Measurements from ENCODE around the gene LPIN2. TPM values are rescaled to one million over a fixed set of nuclear protein-coding genes. Genes with fewer than 3 reads are reported as not detected.

Gene LPIN2
- total RNA-seq (100 to 1,000 TPM in 1 of 5 experiments, 10 to 100 TPM in 4; 58.8 to 133 (median 73.6) TPM), polyA plus RNA-seq (10 to 100 TPM; 63.7 to 73.1 TPM), total RNA-seq (302 reads per million, percentile 96 among the genes with 10 or more reads in this experiment)

- DNase-seq, result peak; percentile 96 to 98 (median 98)
- H3K36me3 Mint-ChIP-seq, result peaks cover 4 to 29% (median 12%) of the 10 kb centered on the region in 5 donors
- peak within 1 kb of the TSS; percentile 93 to 99 (median 95) for H3K4me3 Mint-ChIP-seq
- peaks cover 56 to 79% (median 74%) of the 10 kb centered on the region in 7 donors for H3K4me1 Mint-ChIP-seq
- Histone ChIP-seq H3K36me3 (ENCODE audit: control insufficient read depth in 2 of 3, insufficient read depth in 3 of 3, low read length in 3 of 3) (peaks cover 0 to 5% (median 0%) of the 10 kb centered on the region in 3 experiments), H3K27ac (ENCODE audit: low read depth, low read length) (peak within 1 kb of the TSS; percentile 84), H3K4me3 (ENCODE audit: low read length) (peak within 1 kb of the TSS; percentile 61), H3K27me3 (ENCODE audit: control insufficient read depth in 2 of 2, insufficient read depth in 2 of 2, low read length in 2 of 2) (no peaks in the 10 kb centered on the region), H3K4me1 (ENCODE audit: control insufficient read depth in 2 of 2, insufficient read depth in 2 of 2, low read length in 2 of 2) (peaks cover 8 to 61% of the 10 kb centered on the region in 2 donors), H3K9me3 (ENCODE audit: control insufficient read depth in 2 of 3, low read length in 3 of 3) (no peaks in the 10 kb centered on the region)
- peaks cover 0 to 4% (median 0%) of the 10 kb centered on the region in 11 donors for H3K9me3 Mint-ChIP-seq
- ATAC-seq, result peak; percentile 92
- H3K27ac Mint-ChIP-seq, result peak within 1 kb of the TSS; percentile 91 to 98 (median 95)
- intact Hi-C loops (cut with micrococcal nuclease), result loop anchor here (1.0 to 5.0 kb wide), 15 partner anchors 18 to 581 kb away; partner anchors contain the start of genes MYL12A (in 1 of the 2), MYL12B (in 1 of the 2) and SMCHD1 (in 1 of the 2)
- ChIA-PET CTCF (no interaction called here), POLR2A (interaction anchor here (0.6 to 4.5 kb wide), 7 partner anchors 8 to 75 kb away, joined by 3 to 73 read pairs (median 3); no protein-coding TSS in a partner anchor)
- no peaks in the 10 kb centered on the region for H3K27me3 Mint-ChIP-seq
Measured at GRCh38 chr18:3013024-3013804, at the start of gene LPIN2. TSS of gene LPIN2 (minus strand) at chr18:3013144. CDS start at chr18:2960840, 52,304 bp downstream.

- H3K27ac ChIP-seq (ENCODE audit: low read depth, low read length), result peak overlapping the region; percentile 96
- Mint-ChIP-seq H3K4me3 (peak overlapping the region; percentile 56 to 83 (median 80)), H3K27me3 (no peaks in the 10 kb centered on the region), H3K27ac (peak overlapping the region; percentile 91 to 99 (median 96)), H3K36me3 (peaks cover 0 to 13% (median 4%) of the 10 kb centered on the region in 5 donors), H3K4me1 (peaks cover 41 to 74% (median 70%) of the 10 kb centered on the region in 7 donors), H3K9me3 (no peaks in the 10 kb centered on the region)
- H3K27me3 ChIP-seq (ENCODE audit: control insufficient read depth in 2 of 2, insufficient read depth in 2 of 2, low read length in 2 of 2), result no peaks in the 10 kb centered on the region
- intact Hi-C loops (cut with micrococcal nuclease), result loop anchor here (1.0 to 5.0 kb wide), 12 partner anchors 36 to 531 kb away; partner anchors contain the start of genes LPIN2 (in 2 of the 2), MYL12A (in 1 of the 2) and MYL12B (in 1 of the 2)
- ATAC-seq, result peak; percentile 59
- POLR2A ChIA-PET, result interaction anchor here (0.5 to 8.2 kb wide), 36 partner anchors 8 to 425 kb away, joined by 3 to 176 read pairs (median 7); partner anchors contain the start of genes EMILIN2, LPIN2, MYL12A and MYL12B
- DNase-seq, result peak in 8 of 9 donors; percentile 24 to 56 (median 34)
- H3K4me1 ChIP-seq (ENCODE audit: control insufficient read depth in 2 of 2, insufficient read depth in 2 of 2, low read length in 2 of 2), result peaks cover 68 to 73% of the 10 kb centered on the region in 2 donors
- peak overlapping the region; percentile 55 for H3K4me3 ChIP-seq (ENCODE audit: low read length)
- H3K9me3 ChIP-seq (ENCODE audit: control insufficient read depth in 2 of 3, low read length in 3 of 3), result no peaks in the 10 kb centered on the region
- H3K36me3 ChIP-seq (ENCODE audit: control insufficient read depth in 2 of 3, insufficient read depth in 3 of 3, low read length in 3 of 3), result no peaks in the 10 kb centered on the region
- CTCF ChIA-PET, result interaction anchor here (0.6 to 10.1 kb wide), 31 partner anchors 10 to 189 kb away, joined by 3 to 226 read pairs (median 5); partner anchors contain the start of gene MYL12A
Measured at GRCh38 chr18:3061581-3062312, 48.8 kb upstream of the LPIN2 start.

DNA sequence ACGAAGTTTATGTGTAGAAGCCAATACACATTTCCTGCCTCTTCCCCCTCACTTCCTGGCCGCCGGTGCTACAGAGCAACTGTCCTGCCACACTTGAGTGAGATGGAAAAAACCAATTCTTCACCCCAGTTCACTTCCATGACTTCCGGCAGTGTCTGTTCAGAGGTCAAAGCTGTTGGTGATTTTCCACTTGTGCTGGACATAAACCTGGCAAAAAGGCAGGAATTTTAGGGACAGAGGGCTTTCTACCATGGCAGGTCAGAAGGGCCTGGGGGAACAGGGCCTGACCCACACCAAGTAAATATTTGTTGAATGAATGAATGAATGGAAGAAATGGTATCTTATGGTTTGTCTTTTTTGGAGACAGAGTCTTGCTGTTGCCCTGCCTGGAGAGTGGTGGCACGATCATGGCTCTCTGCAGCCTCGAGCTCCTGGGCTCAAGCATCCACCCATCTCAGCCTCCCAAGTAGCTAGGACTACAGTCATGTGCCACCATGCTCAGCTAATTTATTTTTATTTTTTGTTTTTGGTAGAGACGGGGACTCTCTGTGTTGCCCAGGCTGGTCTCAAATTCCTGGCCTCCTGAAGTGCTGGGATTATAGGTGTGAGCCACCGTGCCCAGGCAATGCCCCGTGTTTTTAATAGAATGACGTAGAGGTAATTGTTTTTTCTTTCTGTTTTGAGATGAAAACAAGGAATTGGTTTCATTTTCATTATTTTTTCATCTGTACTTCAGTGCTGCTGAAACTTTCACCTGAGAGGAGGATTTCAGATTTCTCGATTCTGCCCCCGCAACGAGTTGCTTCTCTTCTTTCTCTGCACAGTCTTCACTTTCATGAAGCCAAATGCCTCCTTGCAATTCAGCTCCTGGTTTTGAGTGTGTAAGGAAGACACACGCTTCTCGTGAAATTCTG lies 48.0 kb upstream of the LPIN2 start:
- Mint-ChIP-seq H3K4me3 (peak overlapping the region; percentile 56 to 83 (median 80)), H3K36me3 (peaks cover 0 to 11% (median 0%) of the 10 kb centered on the region in 5 donors), H3K27ac (peak overlapping the region; percentile 91 to 99 (median 96)), H3K4me1 (peaks cover 46 to 76% (median 71%) of the 10 kb centered on the region in 7 donors), H3K9me3 (no peaks in the 10 kb centered on the region), H3K27me3 (no peaks in the 10 kb centered on the region)
- ChIA-PET CTCF (interaction anchor here (1.0 to 10.1 kb wide), 15 partner anchors 12 to 186 kb away, joined by 3 to 226 read pairs (median 7); partner anchors contain the start of gene MYL12A), POLR2A (interaction anchor here (0.6 to 8.2 kb wide), 32 partner anchors 9 to 424 kb away, joined by 3 to 176 read pairs (median 8); partner anchors contain the start of genes LPIN2, MYL12A, MYL12B and SMCHD1)
- ATAC-seq, result peak; percentile 66
- H3K36me3 ChIP-seq (ENCODE audit: control insufficient read depth in 2 of 3, insufficient read depth in 3 of 3, low read length in 3 of 3), result no peaks in the 10 kb centered on the region
- peak; percentile 18 to 83 (median 69) for DNase-seq
- intact Hi-C loops (cut with micrococcal nuclease), result loop anchor here (1.0 to 5.0 kb wide), 9 partner anchors 36 to 531 kb away; partner anchors contain the start of genes LPIN2 (in 2 of the 2), MYL12A (in 1 of the 2) and MYL12B (in 1 of the 2)
- H3K27me3 ChIP-seq (ENCODE audit: control insufficient read depth in 2 of 2, insufficient read depth in 2 of 2, low read length in 2 of 2), result no peaks in the 10 kb centered on the region
- peak overlapping the region; percentile 55 for H3K4me3 ChIP-seq (ENCODE audit: low read length)
- H3K4me1 ChIP-seq (ENCODE audit: control insufficient read depth in 2 of 2, insufficient read depth in 2 of 2, low read length in 2 of 2), result peaks cover 70 to 74% of the 10 kb centered on the region in 2 donors
- peak overlapping the region; percentile 96 for H3K27ac ChIP-seq (ENCODE audit: low read depth, low read length)
- no peaks in the 10 kb centered on the region for H3K9me3 ChIP-seq (ENCODE audit: control insufficient read depth in 2 of 3, low read length in 3 of 3)

DNA sequence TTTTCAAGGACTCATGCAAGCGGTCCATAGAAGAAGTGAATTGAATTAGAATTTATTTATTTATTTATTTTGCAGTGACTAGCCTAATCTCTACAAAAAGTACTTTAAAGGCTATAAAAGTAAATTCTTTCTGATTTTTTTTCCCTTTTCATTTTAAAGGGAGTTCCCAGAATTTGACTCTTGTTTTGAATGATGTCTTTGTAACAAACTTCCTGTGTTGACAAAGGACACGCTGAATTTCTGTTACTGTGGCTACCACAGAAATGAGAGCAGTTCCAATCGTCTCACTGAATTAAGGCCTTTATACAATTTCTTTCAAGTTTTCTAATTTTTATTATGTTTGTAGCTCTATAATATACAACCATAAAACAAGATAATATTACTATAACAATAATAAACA lies 46.3 kb upstream of the LPIN2 start:
- Histone ChIP-seq H3K4me1 (ENCODE audit: control insufficient read depth in 2 of 2, insufficient read depth in 2 of 2, low read length in 2 of 2) (peaks cover 70 to 74% of the 10 kb centered on the region in 2 donors), H3K9me3 (ENCODE audit: control insufficient read depth in 2 of 3, low read length in 3 of 3) (no peaks in the 10 kb centered on the region), H3K27ac (ENCODE audit: low read depth, low read length) (peak overlapping the region; percentile 96), H3K27me3 (ENCODE audit: control insufficient read depth in 2 of 2, insufficient read depth in 2 of 2, low read length in 2 of 2) (no peaks in the 10 kb centered on the region), H3K36me3 (ENCODE audit: control insufficient read depth in 2 of 3, insufficient read depth in 3 of 3, low read length in 3 of 3) (no peaks in the 10 kb centered on the region), H3K4me3 (ENCODE audit: low read length) (peak overlapping the region; percentile 1)
- peak overlapping the region; percentile 91 to 97 (median 94) for H3K27ac Mint-ChIP-seq
- peaks cover 0 to 13% (median 3%) of the 10 kb centered on the region in 5 donors for H3K36me3 Mint-ChIP-seq
- peak in 6 of 9 donors; percentile 45 to 72 (median 62) for DNase-seq
- peak overlapping the region in 6 of 10 donors; percentile 22 to 75 (median 49) for H3K4me3 Mint-ChIP-seq
- ChIA-PET POLR2A (interaction anchor here (0.8 to 8.2 kb wide), 15 partner anchors 12 to 202 kb away, joined by 3 to 176 read pairs (median 11); partner anchors contain the start of genes LPIN2, MYL12A and MYL12B), CTCF (interaction anchor here (1.4 to 10.1 kb wide), 2 partner anchors 63 to 187 kb away, joined by 3 to 226 read pairs; no protein-coding TSS in a partner anchor)
- no peaks in the 10 kb centered on the region for H3K27me3 Mint-ChIP-seq
- H3K9me3 Mint-ChIP-seq, result peaks cover 0 to 2% (median 0%) of the 10 kb centered on the region in 11 donors
- ATAC-seq, result peak; percentile 37
- intact Hi-C loops (cut with micrococcal nuclease), result loop anchor here in 1 of 2 donors (1.0 kb wide), 1 partner anchor 22 kb away; no protein-coding TSS in a partner anchor
- peaks cover 44 to 79% (median 73%) of the 10 kb centered on the region in 7 donors for H3K4me1 Mint-ChIP-seq

Data from naive thymus-derived CD4-positive, alpha-beta T cell (primary cell).